HFF-Myc (cell line): ENCODE data around the gene GLB1L2.
"Not testable (repeated sequence)": the region's sequence is repeated elsewhere in the genome, so short reads cannot be mapped to it uniquely, and the experiment has no call there.

ENCODE experiments used
- DNase-seq: peaks from one replicate; pipeline ENCODE4 v3.0.0-alpha.2; 2011; ENCODE audit warnings: low read depth; ENCODE audit errors: extremely low read depth
- H3K4me3 ChIP-seq: replicated peaks from 2 replicates; pipeline ENCODE4 v1.5.1; 2011; ENCODE audit warnings: low read depth, mild to moderate bottlenecking, control low read depth, low read length
- CTCF ChIP-seq: IDR thresholded peaks from 2 replicates; pipeline ENCODE4 v1.5.1; 2012; ENCODE audit warnings: mild to moderate bottlenecking, low read depth, low read length, control low read depth; ENCODE audit errors: missing control alignments

Gene GLB1L2

GRCh38 chr11:134294664-134295063, 37.1 kb upstream of the GLB1L2 start:
- no peak for TF ChIP-seq CTCF
- DNase-seq: no peak

GRCh38 chr11:134312223-134312622, 19.6 kb upstream of the GLB1L2 start:
- H3K4me3 ChIP-seq: no peak overlapping the region
- no peak for TF ChIP-seq CTCF

More at GRCh38 chr11:134294664-134295063, 37.1 kb upstream of the GLB1L2 start:
- no peak overlapping the region for H3K4me3 ChIP-seq

GRCh38 chr11:134312807-134313206, 19.0 kb upstream of the GLB1L2 start:
- H3K4me3 ChIP-seq: no peak overlapping the region
- DNase-seq: no peak
- TF ChIP-seq CTCF: no peak

More at GRCh38 chr11:134312223-134312622, 19.6 kb upstream of the GLB1L2 start:
- no peak for DNase-seq

GRCh38 chr11:134313379-134313778, 18.4 kb upstream of the GLB1L2 start:
- no peak for DNase-seq
- no peak overlapping the region for H3K4me3 ChIP-seq
- no peak for TF ChIP-seq CTCF

GRCh38 chr11:134313821-134314607, 17.8 kb upstream of the GLB1L2 start:
- no peak overlapping the region for H3K4me3 ChIP-seq
- no peak for DNase-seq
- no peak for TF ChIP-seq CTCF

GRCh38 chr11:134317103-134317502, 14.7 kb upstream of the GLB1L2 start:
- no peak for DNase-seq
- H3K4me3 ChIP-seq: no peak overlapping the region
- no peak for TF ChIP-seq CTCF

GRCh38 chr11:134321373-134321772, 10.4 kb upstream of the GLB1L2 start:
- not testable (repeated sequence) for DNase-seq, H3K4me3 ChIP-seq
